Motor neuron (in vitro differentiated cells): ENCODE results near the gene STK32A. TPM values are rescaled to one million over a fixed set of nuclear protein-coding genes. Genes with fewer than 3 reads are reported as not detected.

Experiments used
- ATAC-seq, 8 experiments: fragments of 200-7000 bp; cut with Tn5 transposase; replicated peaks in 6 of 8; 2 replicates each; pipeline ENCODE4 v1.8.0; 2021; ENCODE audit warnings: mild to moderate bottlenecking in 8 of 8, moderate library complexity in 8 of 8
- H3K27ac ChIP-seq, 2 donors: fragments of 250-450 bp; sonication (Bioruptor Pico); 2 replicates each; pipeline ENCODE4 v1.9.0; 2021; ENCODE audit warnings: antibody characterized with exemption in 2 of 2, mild to moderate bottlenecking in 2 of 2, moderate library complexity in 1 of 2
- H3K4me1 ChIP-seq, 2 donors: fragments of 250-450 bp; sonication (Bioruptor Pico); replicated peaks in 1 of 2; 2 replicates each; pipeline ENCODE4 v1.6.1; 2021; ENCODE audit warnings: antibody characterized with exemption in 2 of 2, mild to moderate bottlenecking in 2 of 2, moderate library complexity in 1 of 2
- H3K4me3 ChIP-seq, 5 donors: fragments of 250-450 bp; sonication (Bioruptor Pico); 2 replicates each; pipeline ENCODE4 v1.9.0; 2021; ENCODE audit warnings: antibody characterized with exemption in 5 of 5, mild to moderate bottlenecking in 5 of 5, moderate library complexity in 4 of 5
- WGBS, 10 experiments: fragments of 450-650 bp; shearing (Covaris generic); methylation state at CpG; one replicate each; pipeline ENCODE4 v1.0.0; 2022; 5-methylcytosine and 5-hydroxymethylcytosine counted together
- in situ Hi-C, 9 experiments: fragments of 400-800 bp; cut with MboI; loops; one replicate each; pipeline ENCODE4 v1.15.0; 2021; ENCODE audit warnings: low sequenced_read_pairs in 9 of 9, low pct_unique_long_range_greater_than_20kb in 2 of 9; ENCODE audit not compliant: unreplicated experiment in 9 of 9
- total RNA-seq, 8 experiments: library from RNA; unstranded; fragments of 300-600 nt; gene quantifications; 2 replicates each; pipeline versions ENCODE4 v1.2.3 to v1.2.4, GENCODE V29; 2022

STK32A gene
- total RNA-seq, 8 experiments from 2014 or later: 4.2 to 58.6 (median 26.5) TPM

- in situ Hi-C loops: no loop called here
- H3K4me1 ChIP-seq: peaks cover 12 to 19% of the 10 kb centered on the region in 2 donors
- peak in 1 of 8 experiments; percentile 6 for ATAC-seq
- no peak overlapping the region for H3K4me3 ChIP-seq
- WGBS, 10 experiments: 63 to 100% (median 78%) methylated on average over 1 to 4 of the region's 4 CpGs; no CpG with 5 or more reads in 2 of the 10 experiments
- no peak overlapping the region for H3K27ac ChIP-seq
Observed at GRCh38 chr5:147387109-147387508, 152.3 kb downstream of the STK32A start.

GRCh38 chr5:147388184-147389108 lies 153.6 kb downstream of the STK32A start:
- in situ Hi-C loops: no loop called here
- Histone ChIP-seq H3K4me3 (no peak overlapping the region), H3K4me1 (peaks cover 0 to 12% of the 10 kb centered on the region in 2 donors), H3K27ac (no peak overlapping the region)
- ATAC-seq: peak in 1 of 8 experiments; percentile 31
- 40 to 100% (median 49%) methylated on average over 1 to 5 of the region's 7 CpGs; no CpG with 5 or more reads in 4 of the 10 experiments for WGBS, 10 experiments

- Histone ChIP-seq H3K4me1 (peaks cover 0 to 12% of the 10 kb centered on the region in 2 donors), H3K4me3 (no peak overlapping the region), H3K27ac (no peak overlapping the region)
- no peak for ATAC-seq
- in situ Hi-C loops: no loop called here
- WGBS, 10 experiments: 67 to 100% (median 89%) methylated on average over 1 to 3 of the region's 3 CpGs; no CpG with 5 or more reads in 1 of the 10 experiments
Observed at GRCh38 chr5:147390654-147391225, 155.9 kb downstream of the STK32A start.

GRCh38 chr5:147391781-147392180 lies 157.0 kb downstream of the STK32A start:
- 43 to 100% (median 83%) methylated on average over 1 to 5 of the region's 5 CpGs; no CpG with 5 or more reads in 1 of the 10 experiments for WGBS, 10 experiments
- no peak overlapping the region for H3K4me3 ChIP-seq
- H3K27ac ChIP-seq: no peak overlapping the region
- in situ Hi-C loops: no loop called here
- peak; percentile 50 to 86 (median 66) for ATAC-seq
- peaks cover 0 to 12% of the 10 kb centered on the region in 2 donors for H3K4me1 ChIP-seq

- no peak overlapping the region for H3K4me3 ChIP-seq
- 65 to 94% (median 78%) methylated on average over 3 to 13 of the region's 15 CpGs; no CpG with 5 or more reads in 1 of the 10 experiments for WGBS, 10 experiments
- ATAC-seq: no peak
- no peaks in the 10 kb centered on the region for H3K4me1 ChIP-seq
- in situ Hi-C loops: no loop called here
- H3K27ac ChIP-seq: no peak overlapping the region
Observed at GRCh38 chr5:147393874-147394672, 159.2 kb downstream of the STK32A start.

- no peak overlapping the region for H3K4me3 ChIP-seq
- 50 to 95% (median 71%) methylated on average over 2 to 5 of the region's 8 CpGs; no CpG with 5 or more reads in 5 of the 10 experiments for WGBS, 10 experiments
- ATAC-seq: peak in 2 of 8 experiments; percentile 17 to 33
- in situ Hi-C loops: no loop called here
- H3K4me1 ChIP-seq: no peaks in the 10 kb centered on the region
- no peak overlapping the region for H3K27ac ChIP-seq
Observed at GRCh38 chr5:147396070-147396823, 161.4 kb downstream of the STK32A start.

- no peak for ATAC-seq
- H3K27ac ChIP-seq: no peak overlapping the region
- in situ Hi-C loops: no loop called here
- 91 to 100% (median 94%) methylated on average over 1 to 9 of the region's 11 CpGs; no CpG with 5 or more reads in 1 of the 10 experiments for WGBS, 10 experiments
- no peak overlapping the region for H3K4me3 ChIP-seq
- no peaks in the 10 kb centered on the region for H3K4me1 ChIP-seq
Observed at GRCh38 chr5:147397616-147398015, 162.8 kb downstream of the STK32A start.

GRCh38 chr5:147398860-147399259 lies 164.0 kb downstream of the STK32A start:
- Histone ChIP-seq H3K4me1 (peaks cover 0 to 2% of the 10 kb centered on the region in 2 donors), H3K4me3 (no peak overlapping the region), H3K27ac (no peak overlapping the region)
- WGBS, 10 experiments: 0 to 100% (median 94%) methylated on average over 1 to 6 of the region's 9 CpGs; no CpG with 5 or more reads in 1 of the 10 experiments
- peak in 3 of 8 experiments; percentile 42 to 73 (median 61) for ATAC-seq
- in situ Hi-C loops: no loop called here

- in situ Hi-C loops: no loop called here
- H3K4me1 ChIP-seq: peaks cover 0 to 7% of the 10 kb centered on the region in 2 donors
- WGBS, 10 experiments: 71 to 100% (median 92%) methylated on average over 1 to 5 of the region's 7 CpGs
- no peak overlapping the region for H3K27ac ChIP-seq
- no peak for ATAC-seq
- no peak overlapping the region for H3K4me3 ChIP-seq
Observed at GRCh38 chr5:147400126-147400809, 165.4 kb downstream of the STK32A start.

- Histone ChIP-seq H3K27ac (no peak overlapping the region), H3K4me1 (peaks cover 0 to 7% of the 10 kb centered on the region in 2 donors), H3K4me3 (no peak overlapping the region)
- in situ Hi-C loops: no loop called here
- ATAC-seq: no peak
Observed at GRCh38 chr5:147400881-147401280, 166.1 kb downstream of the STK32A start.

GRCh38 chr5:147403651-147404640 lies 169.1 kb downstream of the STK32A start:
- peak; percentile 35 to 88 (median 81) for ATAC-seq
- H3K4me1 ChIP-seq: peaks cover 0 to 7% of the 10 kb centered on the region in 2 donors
- peak overlapping the region in 1 of 2 donors; percentile 30 for H3K27ac ChIP-seq
- no peak overlapping the region for H3K4me3 ChIP-seq
- in situ Hi-C loops: no loop called here
- 8 to 100% (median 83%) methylated on average over 2 to 14 of the region's 15 CpGs; no CpG with 5 or more reads in 1 of the 10 experiments for WGBS, 10 experiments
